ENCODE data around the gene RNF212. TPM values are rescaled to one million over a fixed set of nuclear protein-coding genes. Genes with fewer than 3 reads are reported as not detected.
"Not testable (repeated sequence)": the region's sequence is repeated elsewhere in the genome, so short reads cannot be mapped to it uniquely, and the experiment has no call there.

Gene RNF212
- total RNA-seq, 1 donor from 2014 or later = 11.2 TPM

GRCh38 chr4:1047106-1047975, 66.0 kb downstream of the RNF212 start:
- no peak overlapping the region for H3K27ac Mint-ChIP-seq
- no peaks in the 10 kb centered on the region for H3K36me3 Mint-ChIP-seq (ENCODE audit: insufficient read depth)
- TF ChIP-seq CTCF (IDR thresholded peaks at IDR 0.05; ENCODE audit: unreplicated experiment) = no peak
- peaks cover 5% of the 10 kb centered on the region for H3K4me1 Mint-ChIP-seq (ENCODE audit: low read depth)
- DNase-seq (ENCODE audit: low spot score, unreplicated experiment) = no peak
- peaks cover 46% of the 10 kb centered on the region for H3K27me3 Mint-ChIP-seq
- H3K9me3 Mint-ChIP-seq (ENCODE audit: low read depth) = no peaks in the 10 kb centered on the region
- no peak overlapping the region for H3K4me3 Mint-ChIP-seq (ENCODE audit: low read depth)

GRCh38 chr4:1046581-1047011, 66.8 kb downstream of the RNF212 start:
- H3K27ac Mint-ChIP-seq; H3K36me3 Mint-ChIP-seq (ENCODE audit: insufficient read depth); H3K9me3 Mint-ChIP-seq (ENCODE audit: low read depth); DNase-seq (ENCODE audit: low spot score, unreplicated experiment); H3K4me1 Mint-ChIP-seq (ENCODE audit: low read depth); H3K4me3 Mint-ChIP-seq (ENCODE audit: low read depth): not testable (repeated sequence)
- peaks cover 41% of the 10 kb centered on the region for H3K27me3 Mint-ChIP-seq

GRCh38 chr4:1045595-1046201, 67.7 kb downstream of the RNF212 start:
- no peak overlapping the region for H3K27ac Mint-ChIP-seq
- no peak for DNase-seq (ENCODE audit: low spot score, unreplicated experiment)
- no peak overlapping the region for H3K4me3 Mint-ChIP-seq (ENCODE audit: low read depth)
- H3K4me1 Mint-ChIP-seq (ENCODE audit: low read depth) = peaks cover 10% of the 10 kb centered on the region
- no peak for TF ChIP-seq CTCF (IDR thresholded peaks at IDR 0.05; ENCODE audit: unreplicated experiment)
- H3K9me3 Mint-ChIP-seq (ENCODE audit: low read depth) = no peaks in the 10 kb centered on the region
- no peaks in the 10 kb centered on the region for H3K36me3 Mint-ChIP-seq (ENCODE audit: insufficient read depth)
- H3K27me3 Mint-ChIP-seq = peaks cover 32% of the 10 kb centered on the region

- H3K4me3 Mint-ChIP-seq (ENCODE audit: low read depth) = no peak overlapping the region
- H3K9me3 Mint-ChIP-seq (ENCODE audit: low read depth) = no peaks in the 10 kb centered on the region
- H3K36me3 Mint-ChIP-seq (ENCODE audit: insufficient read depth) = no peaks in the 10 kb centered on the region
- H3K4me1 Mint-ChIP-seq (ENCODE audit: low read depth) = peaks cover 12% of the 10 kb centered on the region
- peaks cover 27% of the 10 kb centered on the region for H3K27me3 Mint-ChIP-seq
- H3K27ac Mint-ChIP-seq = no peak overlapping the region
- no peak for DNase-seq (ENCODE audit: low spot score, unreplicated experiment)
- no peak for TF ChIP-seq CTCF (IDR thresholded peaks at IDR 0.05; ENCODE audit: unreplicated experiment)
Observed at GRCh38 chr4:1045193-1045594, 68.2 kb downstream of the RNF212 start.

- Mint-ChIP-seq H3K27me3 (peaks cover 23% of the 10 kb centered on the region), H3K9me3 (ENCODE audit: low read depth) (no peaks in the 10 kb centered on the region), H3K27ac (no peak overlapping the region), H3K4me1 (ENCODE audit: low read depth) (peaks cover 12% of the 10 kb centered on the region), H3K36me3 (ENCODE audit: insufficient read depth) (no peaks in the 10 kb centered on the region), H3K4me3 (ENCODE audit: low read depth) (no peak overlapping the region)
- TF ChIP-seq CTCF (IDR thresholded peaks at IDR 0.05; ENCODE audit: unreplicated experiment) = no peak
- no peak for DNase-seq (ENCODE audit: low spot score, unreplicated experiment)
Observed at GRCh38 chr4:1044469-1045192, 68.7 kb downstream of the RNF212 start.

Measured in progenitor cell of endocrine pancreas (in vitro differentiated cells).